HG02642 (cell line): ENCODE data around the gene USF3.

Experiments
- ATAC-seq: cut with Tn5 transposase; IDR thresholded peaks from one replicate; pipeline ENCODE4 v1.9.1; 2021; ENCODE audit warnings: mild to moderate bottlenecking; ENCODE audit not compliant: unreplicated experiment, poor library complexity

USF3 gene, protein sequence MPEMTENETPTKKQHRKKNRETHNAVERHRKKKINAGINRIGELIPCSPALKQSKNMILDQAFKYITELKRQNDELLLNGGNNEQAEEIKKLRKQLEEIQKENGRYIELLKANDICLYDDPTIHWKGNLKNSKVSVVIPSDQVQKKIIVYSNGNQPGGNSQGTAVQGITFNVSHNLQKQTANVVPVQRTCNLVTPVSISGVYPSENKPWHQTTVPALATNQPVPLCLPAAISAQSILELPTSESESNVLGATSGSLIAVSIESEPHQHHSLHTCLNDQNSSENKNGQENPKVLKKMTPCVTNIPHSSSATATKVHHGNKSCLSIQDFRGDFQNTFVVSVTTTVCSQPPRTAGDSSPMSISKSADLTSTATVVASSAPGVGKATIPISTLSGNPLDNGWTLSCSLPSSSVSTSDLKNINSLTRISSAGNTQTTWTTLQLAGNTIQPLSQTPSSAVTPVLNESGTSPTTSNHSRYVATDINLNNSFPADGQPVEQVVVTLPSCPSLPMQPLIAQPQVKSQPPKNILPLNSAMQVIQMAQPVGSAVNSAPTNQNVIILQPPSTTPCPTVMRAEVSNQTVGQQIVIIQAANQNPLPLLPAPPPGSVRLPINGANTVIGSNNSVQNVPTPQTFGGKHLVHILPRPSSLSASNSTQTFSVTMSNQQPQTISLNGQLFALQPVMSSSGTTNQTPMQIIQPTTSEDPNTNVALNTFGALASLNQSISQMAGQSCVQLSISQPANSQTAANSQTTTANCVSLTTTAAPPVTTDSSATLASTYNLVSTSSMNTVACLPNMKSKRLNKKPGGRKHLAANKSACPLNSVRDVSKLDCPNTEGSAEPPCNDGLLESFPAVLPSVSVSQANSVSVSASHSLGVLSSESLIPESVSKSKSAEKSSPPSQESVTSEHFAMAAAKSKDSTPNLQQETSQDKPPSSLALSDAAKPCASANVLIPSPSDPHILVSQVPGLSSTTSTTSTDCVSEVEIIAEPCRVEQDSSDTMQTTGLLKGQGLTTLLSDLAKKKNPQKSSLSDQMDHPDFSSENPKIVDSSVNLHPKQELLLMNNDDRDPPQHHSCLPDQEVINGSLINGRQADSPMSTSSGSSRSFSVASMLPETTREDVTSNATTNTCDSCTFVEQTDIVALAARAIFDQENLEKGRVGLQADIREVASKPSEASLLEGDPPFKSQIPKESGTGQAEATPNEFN (N-terminal part only)

DNA sequence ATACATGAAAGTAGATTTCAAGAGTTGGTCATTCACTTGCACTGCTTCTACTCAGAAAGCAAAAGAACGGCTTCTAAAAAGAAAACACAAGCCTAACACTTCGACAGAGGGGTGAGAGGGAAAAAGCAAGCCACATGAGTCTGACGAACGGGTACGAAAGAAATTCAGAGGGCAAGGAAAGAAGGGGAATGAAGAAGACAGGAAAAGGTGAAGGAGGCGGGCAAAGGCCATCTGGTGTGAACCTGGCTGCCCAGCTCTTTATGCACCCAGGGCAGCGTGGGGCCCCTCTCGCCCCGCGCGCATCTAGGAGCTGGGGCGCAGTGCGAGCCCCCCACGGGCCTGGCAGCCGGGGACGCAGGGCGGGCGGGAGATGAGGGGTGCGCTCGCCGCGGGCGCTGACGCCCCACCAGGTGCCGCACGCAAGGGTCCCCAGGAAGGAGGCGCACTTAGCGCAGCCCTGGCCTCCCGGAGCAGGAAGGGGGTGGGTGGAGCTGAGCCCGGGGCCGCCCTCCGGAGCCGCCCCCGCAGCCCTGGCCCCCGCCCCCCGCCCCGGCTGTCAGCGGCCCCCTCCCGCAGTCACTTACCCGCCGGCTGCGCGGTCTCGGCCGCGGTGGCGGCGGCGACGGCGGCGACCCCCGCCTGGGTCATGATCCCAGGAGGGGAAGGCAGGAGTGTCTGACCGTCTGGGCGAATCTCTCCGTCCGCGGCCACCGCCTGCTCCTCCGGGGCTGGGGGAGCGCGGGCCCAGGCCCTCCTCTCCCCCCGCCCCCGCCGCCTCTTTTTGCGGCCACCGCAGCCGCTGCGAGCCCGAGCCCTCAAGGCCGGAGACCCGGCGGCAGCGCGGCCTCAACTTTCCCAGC, at the start of gene USF3:
TSS of gene USF3 (minus strand) at position 857 of the 860 bp plus-strand sequence. CDS start 21,764 bp downstream, outside the sequence.
- ATAC-seq, result peak; percentile 76

DNA sequence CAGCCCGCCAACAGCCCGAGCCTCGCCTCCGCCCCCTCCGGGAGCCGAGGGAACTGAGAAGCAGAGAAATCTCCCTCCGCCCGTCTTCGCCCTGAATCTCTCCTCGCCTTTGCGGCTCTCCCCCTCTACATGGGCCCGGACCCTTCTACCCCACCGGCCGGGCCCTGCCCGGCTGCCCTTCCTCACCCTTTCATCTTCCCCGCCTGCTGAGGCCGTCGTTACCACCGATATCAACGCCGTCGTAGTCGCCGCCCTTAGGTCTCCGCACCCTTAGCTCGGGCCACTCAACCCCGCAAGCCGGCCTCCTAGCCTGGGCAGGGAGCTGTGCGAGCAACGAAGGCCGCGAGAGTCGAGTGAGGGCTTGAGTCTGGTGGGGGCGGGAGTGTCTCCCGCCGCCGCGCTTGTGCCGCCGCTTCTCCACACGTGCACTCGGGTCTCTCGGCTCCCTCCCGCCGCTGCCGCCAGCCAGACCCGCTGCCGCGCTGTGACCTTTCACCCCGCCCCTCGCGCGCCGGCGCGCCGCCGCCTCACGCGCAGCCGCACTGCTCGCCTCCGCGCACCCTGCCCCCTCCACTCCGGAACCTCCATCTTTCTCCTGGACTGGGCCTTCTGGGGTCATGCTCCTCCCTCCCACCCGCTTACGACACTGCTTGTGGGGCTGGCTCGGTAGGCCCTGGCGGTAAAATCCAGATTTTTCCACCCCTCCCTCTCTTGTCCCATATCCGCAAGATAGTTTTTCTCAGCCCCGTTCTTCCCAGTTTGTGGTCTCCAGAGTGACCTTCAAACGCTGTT, 49.5 kb upstream of the USF3 start, which contains the start of gene NAA50:
TSS of gene NAA50 (minus strand) at position 494 of the 792 bp plus-strand sequence. CDS start at position 194, 300 bp downstream.
- ATAC-seq, result peak; percentile 57

DNA sequence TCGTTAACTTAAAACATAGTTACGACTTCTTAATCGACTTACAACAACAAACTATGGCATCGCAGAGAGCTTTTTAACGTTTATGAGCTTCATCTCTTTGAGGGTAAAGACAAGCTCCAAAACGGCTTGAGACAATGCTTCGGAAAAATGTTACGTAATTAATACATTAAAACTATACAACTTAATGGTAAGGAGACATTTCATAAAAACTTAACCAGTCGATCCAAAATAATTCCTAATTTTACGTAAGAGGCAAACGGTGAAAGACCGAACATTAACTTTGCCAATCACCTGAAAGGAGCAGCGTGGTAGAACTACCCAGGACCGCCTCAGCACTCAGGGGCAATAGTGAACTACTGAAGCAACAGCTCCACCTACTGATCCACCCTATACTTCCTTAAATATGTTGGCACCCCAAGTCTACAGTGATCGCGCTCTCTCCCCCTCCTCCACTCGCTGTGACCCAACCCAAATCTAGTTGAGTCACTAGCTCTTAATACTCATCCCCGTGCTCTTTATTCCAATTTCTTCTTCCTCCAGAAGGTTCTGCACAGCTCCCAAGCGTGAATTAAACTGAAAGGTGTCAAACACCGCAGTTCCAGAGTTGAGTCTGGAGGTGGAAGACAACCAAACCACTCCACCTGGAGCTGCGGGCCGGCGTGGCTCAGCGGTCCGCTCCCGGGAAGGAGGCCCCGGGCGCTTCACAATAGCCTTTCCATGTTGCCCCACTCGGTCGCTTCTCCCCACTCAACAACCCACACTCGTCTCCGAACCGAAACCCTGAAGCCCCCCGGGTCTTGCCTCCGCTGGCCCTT, 48.7 kb upstream of the USF3 start:
- peak; percentile 58 for ATAC-seq

DNA sequence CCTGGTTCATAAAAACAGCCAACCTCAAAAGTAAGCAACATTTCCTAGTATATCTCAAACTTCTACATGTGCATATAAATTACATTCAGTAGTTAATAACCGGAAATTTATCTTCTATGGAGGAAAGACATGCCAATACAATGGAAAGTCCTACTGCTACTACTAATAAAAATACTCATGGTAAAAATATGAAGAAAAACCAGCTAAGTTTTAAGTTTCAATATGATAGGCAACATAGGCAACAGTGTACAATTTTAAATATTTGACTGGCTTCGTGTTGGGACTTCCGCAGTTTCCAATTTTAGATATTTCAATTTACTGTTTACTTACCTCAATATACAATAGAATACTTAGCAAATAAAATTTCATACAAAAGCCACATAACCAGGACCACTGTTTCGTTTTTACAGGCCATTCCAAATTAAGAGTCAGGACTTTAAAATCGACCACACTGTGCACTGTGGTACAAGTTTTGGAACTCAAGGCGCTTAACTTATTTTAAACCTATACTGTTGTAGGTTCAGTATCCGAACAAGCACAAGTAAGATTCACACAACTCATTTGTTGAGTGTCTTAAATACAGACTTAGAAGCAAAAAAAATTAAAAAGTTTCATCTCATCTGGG, 46.7 kb upstream of the USF3 start:
- no peak for ATAC-seq

DNA sequence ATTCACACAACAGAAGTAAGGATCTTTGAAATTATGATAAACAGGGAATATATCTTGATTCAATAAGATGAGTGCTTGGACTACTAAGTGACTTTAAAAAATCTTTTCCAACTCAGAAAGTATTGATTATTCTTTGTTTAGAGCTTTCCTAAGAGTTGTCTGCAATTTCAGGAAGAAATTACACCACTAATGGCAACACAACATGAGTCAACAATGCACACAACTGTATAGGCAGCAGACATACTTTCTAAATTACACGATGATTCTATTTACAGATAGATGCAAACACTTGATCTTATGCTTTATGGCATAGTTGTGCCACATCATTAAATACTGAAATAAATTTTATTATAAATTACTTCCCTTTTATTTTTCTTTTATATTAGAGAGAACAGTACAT, 45.2 kb upstream of the USF3 start:
- ATAC-seq, result no peak

DNA sequence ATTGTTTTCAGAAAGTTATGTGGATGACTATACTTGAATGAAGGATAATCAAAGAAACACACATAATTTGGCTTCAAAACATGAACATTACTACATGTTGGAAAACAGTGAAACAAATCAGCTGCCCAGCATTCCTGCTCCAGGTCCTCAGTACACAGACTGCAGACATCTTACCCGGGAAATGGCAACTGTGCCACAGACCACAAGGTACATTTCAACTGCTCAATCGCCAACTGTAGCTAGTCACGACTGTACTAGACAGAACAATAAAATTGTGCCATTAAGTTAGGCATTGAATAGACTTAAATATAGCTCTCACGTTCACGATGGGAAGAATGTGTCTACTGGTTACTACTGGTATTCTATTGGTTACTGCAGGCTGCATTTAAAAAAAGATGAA, 44.6 kb upstream of the USF3 start:
- ATAC-seq, result no peak

DNA sequence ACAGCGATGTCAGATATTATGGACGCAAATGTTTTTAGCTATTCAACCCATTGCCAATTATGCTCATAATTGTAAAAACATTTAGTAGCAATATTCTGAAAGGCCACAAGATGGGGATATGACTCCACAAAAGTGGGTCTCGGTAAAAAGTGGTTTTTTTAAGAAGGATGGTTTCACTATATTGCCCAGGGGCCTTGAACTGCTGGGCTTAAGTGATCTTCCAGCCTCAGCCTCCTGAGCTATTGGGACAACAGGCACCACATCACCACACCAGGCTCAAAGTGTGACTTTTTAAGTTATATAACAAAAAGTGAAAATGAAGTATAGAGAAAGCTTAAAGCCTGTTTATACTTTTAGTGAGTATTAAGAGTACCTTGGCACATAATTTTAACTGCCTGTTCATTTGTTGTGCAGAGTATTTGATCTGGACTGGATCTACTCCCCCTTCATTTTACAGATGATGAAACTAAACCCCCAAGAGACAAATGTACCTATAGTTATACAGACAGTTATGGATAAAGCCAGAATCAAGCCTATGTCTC, 40.2 kb upstream of the USF3 start:
- ATAC-seq, result peak; percentile 69

DNA sequence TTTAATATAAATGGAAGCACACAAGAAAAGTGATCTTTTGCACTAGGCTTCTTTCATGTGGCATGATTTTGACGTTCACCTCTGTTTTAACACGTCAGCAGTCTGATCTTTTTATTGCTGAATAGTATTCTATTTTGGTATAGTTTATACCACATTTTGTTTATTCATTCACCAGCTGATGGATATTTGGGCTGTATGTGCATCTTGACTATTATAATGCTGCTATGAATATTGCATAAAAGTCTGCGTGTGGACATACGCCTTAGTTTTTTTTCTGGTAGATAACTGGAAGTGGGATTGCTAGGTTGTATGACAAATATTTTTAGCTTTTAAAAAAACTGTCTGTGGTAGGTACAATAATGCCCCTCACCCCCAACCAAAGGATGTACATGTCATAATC, 35.3 kb upstream of the USF3 start:
- ATAC-seq, result no peak

DNA sequence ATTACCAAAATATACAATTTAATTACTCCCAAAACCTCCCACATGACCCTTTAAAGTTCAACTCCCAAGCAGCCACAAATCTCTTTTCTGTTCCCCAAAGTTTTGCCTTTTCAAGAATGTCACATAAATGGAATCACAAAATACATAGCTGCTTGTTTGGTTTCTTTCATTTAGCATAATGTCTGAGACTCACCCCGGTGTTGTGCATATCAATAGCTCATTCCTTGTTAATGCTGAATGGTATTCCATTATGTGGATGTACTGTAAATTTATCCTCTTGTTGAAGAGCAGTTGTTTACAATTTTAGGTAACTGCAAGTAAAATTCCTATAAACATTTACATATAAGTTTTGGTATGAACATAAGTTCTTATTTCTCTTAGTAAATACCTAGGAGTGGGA, 34.1 kb upstream of the USF3 start:
- no peak for ATAC-seq

DNA sequence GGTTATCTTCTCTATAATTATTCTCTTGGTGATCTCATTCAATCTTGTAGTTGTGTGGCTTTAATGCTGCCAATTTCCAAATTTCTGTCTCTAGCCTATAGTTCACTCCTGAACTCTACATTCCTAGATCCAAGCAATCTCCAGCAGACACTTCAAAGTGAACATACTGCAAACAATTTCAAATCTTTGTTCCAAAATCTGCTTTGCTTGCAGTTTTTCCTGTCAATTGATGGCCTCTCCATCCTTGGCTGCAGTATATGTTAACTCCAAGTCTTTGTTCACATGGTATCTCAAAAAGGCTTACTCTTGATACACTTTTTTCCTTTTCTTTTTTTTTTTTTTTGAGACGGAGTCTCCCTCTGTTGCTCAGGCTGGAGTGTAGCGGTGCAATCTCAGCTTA, 32.2 kb upstream of the USF3 start:
- ATAC-seq, result no peak

DNA sequence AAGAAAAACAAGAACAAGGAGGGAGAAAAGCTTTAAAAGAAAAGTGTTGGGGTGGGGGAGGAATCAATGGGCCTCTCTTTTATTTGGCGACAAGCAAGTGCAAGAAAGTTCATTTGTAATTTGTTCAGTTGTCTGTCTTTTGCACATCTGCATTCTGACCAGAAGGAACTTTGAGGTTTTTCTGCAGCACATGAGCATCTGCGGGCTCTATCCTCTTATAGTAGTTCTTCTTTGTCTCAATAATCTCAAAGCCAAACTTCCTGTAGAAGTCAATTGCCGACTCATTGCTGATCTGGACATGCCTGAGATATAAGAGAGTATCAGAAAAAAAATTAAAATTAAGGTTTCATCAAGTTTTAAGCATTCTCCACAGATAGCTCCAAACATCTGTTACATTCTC, 25.2 kb upstream of the USF3 start:
- no peak for ATAC-seq

DNA sequence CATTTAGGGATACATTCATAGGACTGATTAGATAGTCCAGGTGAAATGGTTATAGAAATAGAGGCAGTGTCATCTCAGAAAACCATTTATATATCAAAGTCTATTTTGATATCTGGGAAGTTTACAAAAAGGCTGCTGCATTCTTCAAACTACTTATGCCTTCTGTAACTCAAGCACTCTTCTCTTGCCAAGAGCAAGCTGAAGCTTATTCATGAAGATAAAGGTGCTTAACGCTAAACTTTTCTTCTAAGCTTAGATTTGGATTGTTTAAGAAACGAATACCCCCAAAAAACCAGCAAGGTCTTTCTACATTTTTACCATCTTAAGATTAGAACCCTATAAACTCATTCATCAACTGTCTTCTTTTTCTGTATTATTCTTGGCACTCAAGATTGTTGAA, 23.3 kb upstream of the USF3 start:
- no peak for ATAC-seq

DNA sequence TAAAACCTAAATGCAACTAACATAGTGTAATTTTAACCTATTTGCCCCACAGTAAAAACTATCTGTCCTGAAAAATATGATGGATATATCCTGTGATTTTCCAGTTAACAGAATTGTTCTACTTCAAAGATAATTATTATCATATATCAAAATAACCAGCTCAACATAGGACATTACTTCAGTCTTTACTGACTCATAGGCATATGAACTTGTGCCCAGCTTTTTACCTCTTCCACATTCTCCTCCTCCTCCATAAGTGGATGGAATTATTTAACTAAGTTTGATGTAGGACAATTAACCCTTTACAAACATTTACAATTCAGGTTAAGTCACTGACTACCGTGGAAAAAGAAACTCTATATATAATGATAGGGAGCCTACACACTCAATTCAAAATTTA, 22.9 kb upstream of the USF3 start:
- ATAC-seq, result no peak

DNA sequence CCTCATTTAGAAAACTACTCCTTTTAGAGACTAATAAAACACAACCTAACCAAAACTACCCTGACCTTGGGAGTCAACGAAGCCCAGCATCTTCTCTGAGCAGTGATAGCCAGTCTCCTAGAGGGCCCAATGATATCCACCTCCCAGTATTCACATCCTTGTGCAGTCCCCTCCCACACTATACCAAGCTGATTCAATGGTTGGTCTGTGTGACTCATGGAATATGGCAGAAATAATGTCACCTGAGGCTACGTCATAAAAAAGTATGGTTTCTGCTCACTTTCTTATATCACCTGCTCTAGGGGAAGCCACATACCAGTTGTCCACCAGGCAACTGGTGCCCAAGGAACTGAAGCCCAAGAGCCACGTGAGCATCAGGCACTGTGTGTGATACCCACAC, 21.4 kb upstream of the USF3 start:
- no peak for ATAC-seq

DNA sequence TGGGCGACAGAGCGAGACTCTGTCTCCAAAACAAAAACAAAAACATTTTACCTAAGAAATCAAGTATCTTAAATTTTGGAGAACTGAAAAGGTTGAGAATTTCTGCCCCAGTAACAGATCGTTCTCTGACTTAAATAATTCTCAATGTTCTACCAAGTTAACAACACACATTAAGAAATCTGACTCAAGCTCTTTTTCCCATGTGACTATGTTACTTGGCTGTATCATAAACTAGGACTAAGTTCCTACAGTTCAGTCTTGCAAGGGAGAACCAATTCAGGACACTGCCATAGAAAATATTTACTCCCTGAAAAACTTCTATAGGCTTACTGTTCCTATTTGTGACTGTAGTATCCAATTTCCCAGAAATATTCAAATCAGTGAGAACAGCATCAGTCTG, 20.9 kb upstream of the USF3 start:
- ATAC-seq, result no peak

DNA sequence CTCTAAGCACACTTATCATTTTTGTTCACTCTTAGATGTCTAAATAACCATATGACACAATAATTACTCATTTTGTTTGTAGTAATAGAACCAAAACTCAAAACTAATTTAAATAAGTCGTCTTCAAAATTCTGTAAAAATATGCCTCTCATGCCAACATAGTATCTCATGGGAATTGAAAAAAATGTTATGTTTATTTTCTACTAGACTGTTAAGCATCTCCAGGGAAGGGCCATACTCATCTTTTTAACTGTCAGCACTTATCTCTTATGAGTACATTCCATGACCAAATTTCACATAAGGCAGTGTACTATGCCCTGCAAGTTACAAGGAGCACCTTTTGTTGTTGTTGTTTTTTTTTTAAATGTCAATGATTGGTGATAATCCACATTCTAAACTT, 18.3 kb upstream of the USF3 start:
- no peak for ATAC-seq

DNA sequence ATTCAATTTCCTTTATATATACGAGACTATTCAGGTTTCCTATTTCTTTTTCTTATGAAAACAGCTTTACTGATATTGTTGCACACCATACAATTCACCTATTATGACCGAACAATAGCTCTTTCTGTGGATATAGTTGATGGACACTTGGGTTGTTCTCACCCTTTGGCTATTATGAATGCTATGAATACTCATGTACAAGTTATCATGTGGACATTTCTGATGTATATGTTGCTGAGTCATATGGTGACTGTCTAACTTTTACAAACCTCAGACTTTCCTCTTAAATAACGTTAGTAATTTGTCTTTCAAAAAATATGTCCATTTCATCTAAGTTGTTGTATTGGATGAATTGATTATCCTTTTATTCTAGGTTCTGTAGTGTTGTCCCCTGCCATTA, 15.7 kb upstream of the USF3 start:
- ATAC-seq, result no peak
